Testis (tissue), 2 donors: ENCODE measurements around the gene ANKRD12.

Experiments
- CTCF ChIP-seq, 3 experiments: fragments of 450-650 bp in 2 of 3; fragments of 200-600 bp in 1 of 3; sonication (generic) in 1 of 3; IDR thresholded peaks; one replicate each; pipeline ENCODE4 v1.5.1; 2016 to 2019; ENCODE audit warnings: antibody characterized with exemption in 3 of 3, mild to moderate bottlenecking in 2 of 3, moderate library complexity in 1 of 3
- POLR2A ChIP-seq: fragments of 450-650 bp; IDR thresholded peaks from one replicate; pipeline ENCODE4 v1.6.1; 2017; ENCODE audit warnings: antibody characterized with exemption, mild to moderate bottlenecking, moderate library complexity

GRCh38 chr18:9150121-9150520 is 13.5 kb downstream of the ANKRD12 start:
- TF ChIP-seq CTCF (IDR thresholded peaks at IDR 0.05) (no peak), POLR2A (no peak)
